ENCODE results near the gene MYL3.
"Not testable (repeated sequence)": the region's sequence is repeated elsewhere in the genome, so short reads cannot be mapped to it uniquely, and the experiment has no call there.

MYL3 gene

DNA sequence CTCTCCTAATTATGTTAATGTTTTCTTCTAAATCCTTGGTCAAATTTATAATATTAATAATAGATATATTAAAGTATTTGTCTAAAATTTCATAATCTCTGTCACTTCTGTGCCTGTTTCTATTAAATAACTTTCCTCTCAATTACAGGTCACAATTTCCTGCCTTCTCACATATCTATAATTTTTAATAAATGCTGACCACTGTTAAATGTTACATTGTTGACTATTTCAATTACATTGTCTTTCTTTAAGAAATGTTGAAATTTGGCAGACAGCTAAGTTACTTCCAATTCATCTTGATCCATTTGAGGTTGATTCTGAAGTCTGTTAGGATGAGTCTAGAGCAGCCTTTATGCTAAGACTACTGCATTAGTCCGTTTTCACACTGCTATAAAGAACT lies 41.7 kb downstream of the MYL3 start:
- no peak for DNase-seq

DNA sequence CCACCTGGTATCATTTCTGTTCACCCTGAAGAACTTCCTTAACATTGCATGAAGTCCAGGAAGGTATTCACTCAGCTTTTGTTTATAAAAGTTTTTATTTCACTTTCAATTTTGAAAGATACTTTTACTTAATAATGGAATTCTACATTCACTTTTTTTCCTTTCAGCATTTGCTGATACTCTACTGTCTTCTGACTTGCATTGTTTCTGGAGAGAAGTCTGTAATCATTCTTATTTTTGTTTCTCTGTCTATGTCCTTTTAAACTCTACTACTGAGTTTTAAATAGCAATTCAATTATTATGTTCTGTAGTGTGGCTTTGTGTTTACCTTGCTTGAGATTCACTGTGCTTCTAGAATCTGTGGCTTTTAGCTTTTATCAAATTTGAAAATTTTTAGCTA lies 42.4 kb downstream of the MYL3 start:
- no peak for DNase-seq

DNA sequence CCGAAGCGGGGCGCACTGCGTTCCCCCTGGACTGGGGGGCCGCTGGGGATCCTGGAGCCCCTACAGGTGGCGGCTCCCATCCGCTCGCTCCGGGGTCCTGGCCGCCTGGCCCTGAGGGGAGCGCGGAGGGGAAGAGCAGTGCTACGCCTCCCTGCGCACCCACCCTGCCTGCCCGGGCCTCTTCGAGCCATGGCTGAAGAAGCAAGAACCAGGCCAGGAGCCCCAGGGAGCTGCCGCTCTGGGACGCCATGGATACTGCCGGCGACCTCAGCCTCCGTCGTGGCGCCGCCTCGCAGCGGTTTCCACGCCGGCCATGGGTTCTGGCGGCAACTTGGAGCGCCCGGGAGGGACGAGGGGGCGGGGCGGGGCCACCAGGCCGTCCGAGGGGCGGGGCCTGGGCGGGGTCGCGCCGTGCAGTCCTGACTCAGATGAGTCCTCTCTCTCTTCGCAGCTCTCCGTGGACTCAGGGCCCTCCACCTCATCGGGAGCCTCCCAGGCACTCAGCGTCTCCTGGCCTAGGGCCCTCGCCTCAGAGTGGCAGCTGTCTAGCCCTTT lies 50.9 kb downstream of the MYL3 start:
- peak; percentile 60 for DNase-seq

DNA sequence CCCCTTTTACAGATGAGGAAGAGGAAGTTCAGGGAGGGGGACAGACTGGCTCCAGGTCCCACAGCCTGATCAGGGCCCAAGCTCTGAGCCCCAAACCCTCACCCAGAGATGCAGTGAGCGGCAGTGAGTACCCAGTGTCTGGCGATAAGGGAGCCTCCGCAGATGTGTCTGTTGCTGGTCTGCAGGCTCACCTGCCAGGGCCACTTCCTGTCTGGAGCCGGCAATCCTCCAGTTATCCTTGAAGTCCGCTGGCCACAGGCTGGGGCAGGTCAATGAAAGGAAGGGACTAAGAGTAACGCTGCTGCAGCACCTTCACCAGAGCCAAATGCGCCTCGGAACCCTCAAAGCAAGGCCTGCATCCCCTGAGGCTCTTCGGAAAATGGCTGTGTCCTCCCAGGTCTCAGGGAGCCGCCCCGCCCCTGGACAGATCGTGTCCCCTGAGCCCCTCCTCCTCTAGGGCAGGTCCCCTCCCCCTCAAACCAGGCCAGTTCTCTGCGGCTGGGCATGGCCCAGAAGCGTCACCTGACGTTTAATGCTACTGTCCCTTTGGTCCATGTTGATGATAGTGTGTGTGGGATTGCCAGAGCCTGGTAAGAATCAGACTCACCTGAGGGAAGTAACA lies 51.5 kb downstream of the MYL3 start:
- no peak for DNase-seq

DNA sequence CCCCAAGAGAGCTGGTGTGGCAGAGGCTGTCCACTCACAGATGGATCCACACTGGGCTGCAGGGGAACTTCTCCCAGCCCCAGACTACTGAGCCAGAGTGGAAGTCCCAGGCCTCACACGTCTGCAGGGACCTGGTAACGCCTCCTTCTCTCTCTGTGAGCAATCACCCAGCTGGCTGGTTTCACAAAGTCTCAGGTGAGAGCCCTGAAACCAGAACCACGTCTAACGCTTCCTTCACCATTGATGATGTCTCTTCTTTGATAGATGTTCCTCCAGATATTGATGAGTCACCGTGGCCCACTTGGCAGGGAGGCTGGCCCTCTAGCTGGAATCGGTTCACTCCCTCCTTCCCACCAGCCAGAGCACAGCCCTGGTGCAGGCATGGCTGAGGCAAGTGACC lies 54.5 kb downstream of the MYL3 start:
- not testable (repeated sequence) for DNase-seq
